ENCODE results near the gene TGFBR3L.
"Not testable (repeated sequence)": the region's sequence is repeated elsewhere in the genome, so short reads cannot be mapped to it uniquely, and the experiment has no call there.

Gene TGFBR3L

GRCh38 chr19:7879836-7880235 lies 34.8 kb upstream of the TGFBR3L start:
- no peak for DNase-seq (ENCODE audit: low read depth)

GRCh38 chr19:7881910-7882309 lies 32.7 kb upstream of the TGFBR3L start:
- DNase-seq (ENCODE audit: low read depth) = no peak

DNA sequence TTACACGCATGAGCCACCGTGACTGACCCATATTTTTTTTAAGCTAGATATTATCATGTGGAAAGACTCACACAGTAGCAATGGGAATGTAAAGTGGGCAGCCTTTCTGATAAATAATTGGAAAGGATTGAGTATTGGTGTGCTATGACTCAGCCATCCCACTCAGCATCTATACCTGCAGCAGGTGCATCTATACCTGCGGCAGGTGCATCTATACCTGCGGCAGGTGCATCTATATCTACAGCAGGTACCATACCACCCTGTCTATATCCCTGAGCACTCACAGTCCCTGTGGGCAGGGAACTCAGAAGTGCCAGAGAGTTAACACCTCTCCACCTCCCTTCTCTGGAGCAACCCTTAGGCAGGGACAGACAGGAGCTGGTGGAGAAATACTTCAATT lies 31.5 kb upstream of the TGFBR3L start:
- no peak for DNase-seq (ENCODE audit: low read depth)

DNA sequence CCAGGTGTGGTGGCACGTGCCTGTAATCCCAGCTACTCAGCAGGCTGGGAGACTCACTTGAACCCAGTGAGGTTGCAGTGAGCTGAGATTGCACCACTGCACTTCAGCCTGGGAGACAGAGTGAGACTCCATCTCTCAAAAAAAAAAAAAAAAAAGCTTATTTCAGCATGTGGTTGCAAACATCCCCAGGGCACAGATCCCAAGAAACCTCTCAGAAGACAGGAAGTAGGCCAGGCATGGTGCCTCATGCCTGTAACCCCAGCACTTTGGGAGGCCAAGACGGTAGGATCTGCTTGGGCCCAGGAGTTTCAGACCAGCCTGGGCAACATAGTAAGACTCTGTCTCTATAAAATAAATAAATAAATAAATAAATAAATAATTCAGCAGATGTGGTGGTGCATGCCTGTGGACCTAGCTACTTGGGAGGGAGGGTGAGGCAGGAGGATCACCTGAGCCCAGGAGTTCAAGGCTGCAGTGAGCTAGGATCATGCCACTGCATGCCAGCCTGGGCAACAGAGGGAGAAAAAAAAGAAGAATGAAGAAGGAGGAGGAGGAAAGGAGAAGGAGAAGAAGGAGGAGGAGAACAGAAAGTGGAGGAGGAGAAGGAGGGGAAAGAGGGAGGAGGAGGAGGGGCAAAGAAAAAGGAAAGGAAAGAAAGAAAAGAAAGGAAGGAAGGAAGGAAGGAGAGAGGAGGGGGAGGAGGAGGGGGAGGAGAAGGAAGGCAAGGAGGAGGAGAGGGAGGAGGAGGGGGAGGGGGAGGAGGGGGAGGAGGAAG lies 30.6 kb upstream of the TGFBR3L start:
- DNase-seq (ENCODE audit: low read depth) = no peak

DNA sequence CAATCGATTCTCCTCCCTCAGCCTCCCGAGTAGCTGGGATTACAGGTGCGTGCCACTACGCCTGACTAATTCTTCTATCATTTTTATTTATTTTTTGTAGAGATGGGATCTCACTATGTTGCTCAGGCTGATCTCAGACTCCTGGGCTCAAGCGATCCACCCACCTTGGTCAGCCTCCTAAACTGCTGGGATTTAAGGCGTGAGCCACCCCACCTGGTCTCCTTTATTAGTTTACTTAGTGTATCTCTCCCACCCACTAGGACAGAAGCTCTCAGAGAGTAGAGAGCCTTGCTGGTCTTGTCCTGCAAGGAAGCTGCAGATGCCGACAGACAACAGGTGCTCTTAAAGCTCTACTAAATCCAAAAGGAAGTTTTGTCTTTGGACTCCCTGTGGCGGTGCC lies 28.8 kb upstream of the TGFBR3L start:
- DNase-seq (ENCODE audit: low read depth) = no peak

- no peak for DNase-seq (ENCODE audit: low read depth)
Observed at GRCh38 chr19:7887408-7888144, 27.1 kb upstream of the TGFBR3L start.

DNA sequence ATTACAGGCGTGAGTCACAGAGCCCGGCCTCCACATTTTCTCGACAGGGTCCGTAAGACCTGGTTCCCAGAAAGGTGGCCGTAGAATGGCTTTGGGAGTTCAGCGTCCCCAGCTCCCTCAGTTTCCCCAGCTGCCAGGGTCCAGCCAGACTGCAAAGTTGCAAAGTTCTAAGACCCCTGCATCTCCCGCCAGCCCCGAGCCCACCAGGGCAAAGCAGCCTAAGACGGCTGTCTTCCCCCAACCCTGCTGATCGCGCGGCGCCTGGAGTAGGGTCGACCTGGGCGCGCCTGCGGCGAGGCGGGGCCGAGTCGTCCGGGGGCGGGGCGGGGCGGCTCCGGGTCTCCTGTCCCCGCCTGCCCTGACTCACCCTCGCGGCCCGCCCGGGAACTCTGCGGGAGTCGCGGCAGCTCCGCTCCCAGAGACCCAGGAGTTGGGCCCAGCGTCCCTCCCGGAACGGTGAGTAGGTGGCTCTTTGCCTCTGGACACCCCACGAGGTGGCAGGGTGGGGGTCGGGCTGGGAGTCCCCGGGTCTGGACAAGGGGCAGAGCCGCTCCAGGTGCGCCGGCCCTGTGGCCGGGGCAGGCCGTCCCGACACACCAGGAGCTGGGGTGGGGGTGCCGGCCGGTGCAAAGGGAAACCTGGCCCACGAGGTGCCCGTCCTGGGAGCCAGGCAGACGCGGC lies 26.3 kb upstream of the TGFBR3L start, which contains the start of gene LRRC8E:
LRRC8E (plus strand) TSS at position 366 of the 681 bp plus-strand sequence. CDS start 7,094 bp downstream, outside the sequence.
- DNase-seq (ENCODE audit: low read depth) = no peak

GRCh38 chr19:7888826-7889217 lies 25.8 kb upstream of the TGFBR3L start:
- DNase-seq (ENCODE audit: low read depth) = no peak

GRCh38 chr19:7893362-7894101 lies 21.1 kb upstream of the TGFBR3L start:
- DNase-seq (ENCODE audit: low read depth) = not testable (repeated sequence)

DNA sequence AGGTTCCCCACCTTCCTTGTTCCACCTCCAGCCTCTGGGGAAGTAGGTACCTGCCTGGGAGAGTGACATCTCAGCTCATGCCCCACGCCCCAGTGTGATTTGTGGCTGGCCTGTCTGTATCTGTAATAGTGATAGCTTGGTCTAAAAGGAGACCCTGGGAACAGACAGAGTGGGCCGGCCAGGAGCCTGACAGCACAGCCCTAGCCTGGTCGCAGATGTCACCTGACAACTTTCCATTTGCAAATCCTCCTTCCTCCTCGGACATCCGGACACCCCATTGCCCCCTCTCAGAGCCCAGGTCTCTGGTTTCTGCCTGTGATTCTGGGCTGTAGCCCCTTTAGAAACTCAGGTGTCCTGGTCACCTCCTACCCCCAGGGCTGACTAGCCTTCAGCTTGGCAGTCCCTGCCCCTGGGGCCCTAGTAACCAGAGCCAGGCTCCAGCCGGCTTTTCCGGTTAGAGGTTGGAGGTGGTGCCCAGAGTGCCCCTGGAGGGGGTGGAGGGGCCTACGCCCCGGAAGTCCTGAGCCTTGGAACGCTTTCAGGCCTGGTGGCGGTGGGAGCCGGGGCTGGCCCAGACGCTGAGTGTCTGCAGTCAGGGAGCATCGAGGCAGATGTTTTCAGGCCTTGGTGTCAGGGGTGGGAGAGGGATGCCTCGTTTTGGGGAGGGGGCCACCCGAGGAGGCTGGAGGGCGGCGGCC lies 19.9 kb upstream of the TGFBR3L start:
- no peak for DNase-seq (ENCODE audit: low read depth)

DNA sequence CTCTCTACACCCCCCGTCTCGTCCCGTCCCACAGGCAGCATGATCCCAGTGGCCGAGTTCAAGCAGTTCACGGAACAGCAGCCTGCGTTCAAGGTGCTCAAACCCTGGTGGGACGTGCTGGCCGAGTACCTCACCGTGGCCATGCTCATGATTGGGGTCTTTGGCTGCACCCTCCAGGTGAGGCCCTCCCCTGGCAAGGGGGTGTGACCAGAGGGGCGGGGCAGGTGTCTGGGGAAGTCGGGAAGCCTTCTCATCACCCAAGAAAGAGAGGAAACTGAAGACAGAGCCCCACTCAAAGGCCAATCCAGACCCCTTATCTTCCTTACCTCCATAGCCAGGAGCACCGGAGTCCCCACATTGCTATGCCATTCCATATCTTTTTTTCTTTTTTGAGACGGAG lies 19.1 kb upstream of the TGFBR3L start:
- DNase-seq (ENCODE audit: low read depth) = no peak

GRCh38 chr19:7897292-7897691 lies 17.3 kb upstream of the TGFBR3L start:
- DNase-seq (ENCODE audit: low read depth) = no peak

DNA sequence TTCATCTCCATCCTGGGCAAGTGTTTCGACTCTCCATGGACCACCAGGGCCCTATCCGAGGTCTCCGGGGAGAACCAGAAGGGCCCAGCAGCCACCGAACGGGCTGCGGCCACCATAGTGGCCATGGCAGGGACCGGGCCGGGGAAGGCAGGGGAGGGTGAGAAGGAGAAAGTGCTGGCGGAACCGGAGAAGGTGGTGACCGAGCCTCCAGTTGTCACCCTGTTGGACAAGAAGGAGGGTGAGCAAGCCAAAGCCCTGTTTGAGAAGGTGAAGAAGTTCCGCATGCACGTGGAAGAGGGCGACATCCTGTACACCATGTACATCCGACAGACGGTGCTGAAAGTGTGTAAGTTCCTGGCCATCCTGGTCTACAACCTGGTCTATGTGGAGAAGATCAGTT lies 15.7 kb upstream of the TGFBR3L start:
- no peak for DNase-seq (ENCODE audit: low read depth)

DNA sequence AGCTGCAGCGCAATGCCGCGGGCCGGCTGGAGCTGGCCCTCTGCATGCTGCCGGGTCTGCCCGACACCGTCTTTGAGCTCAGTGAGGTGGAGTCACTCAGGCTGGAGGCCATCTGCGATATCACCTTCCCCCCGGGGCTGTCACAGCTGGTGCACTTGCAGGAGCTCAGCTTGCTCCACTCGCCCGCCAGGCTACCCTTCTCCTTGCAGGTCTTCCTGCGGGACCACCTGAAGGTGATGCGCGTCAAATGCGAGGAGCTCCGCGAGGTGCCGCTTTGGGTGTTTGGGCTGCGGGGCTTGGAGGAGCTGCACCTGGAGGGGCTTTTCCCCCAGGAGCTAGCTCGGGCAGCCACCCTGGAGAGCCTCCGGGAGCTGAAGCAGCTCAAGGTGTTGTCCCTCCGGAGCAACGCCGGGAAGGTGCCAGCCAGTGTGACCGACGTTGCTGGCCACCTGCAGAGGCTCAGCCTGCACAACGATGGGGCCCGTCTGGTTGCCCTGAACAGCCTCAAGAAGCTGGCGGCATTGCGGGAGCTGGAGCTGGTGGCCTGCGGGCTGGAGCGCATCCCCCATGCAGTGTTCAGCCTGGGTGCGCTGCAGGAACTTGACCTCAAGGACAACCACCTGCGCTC lies 14.8 kb upstream of the TGFBR3L start:
- DNase-seq (ENCODE audit: low read depth) = no peak

- DNase-seq (ENCODE audit: low read depth) = no peak
Observed at GRCh38 chr19:7900401-7900870, 14.2 kb upstream of the TGFBR3L start.

DNA sequence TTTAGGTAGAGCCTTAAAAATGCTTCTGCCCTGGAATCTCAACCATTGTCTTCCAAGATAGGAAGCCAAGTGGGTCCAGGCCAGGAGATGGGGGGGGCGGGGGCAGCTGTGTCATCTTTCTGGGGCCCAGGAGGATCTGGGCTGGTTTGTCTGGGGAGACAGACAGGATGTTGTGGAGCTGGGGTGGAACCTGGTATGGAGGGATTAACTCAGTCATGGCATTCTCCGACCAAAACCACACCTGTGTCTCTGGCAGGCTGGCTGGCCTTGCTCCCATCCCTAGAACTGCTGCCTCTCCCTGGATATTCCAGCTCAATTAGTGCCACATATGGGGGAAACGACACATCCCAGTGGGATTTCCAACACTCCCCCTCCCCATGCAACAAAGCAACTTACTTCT lies 13.7 kb upstream of the TGFBR3L start:
- DNase-seq (ENCODE audit: low read depth) = no peak

DNA sequence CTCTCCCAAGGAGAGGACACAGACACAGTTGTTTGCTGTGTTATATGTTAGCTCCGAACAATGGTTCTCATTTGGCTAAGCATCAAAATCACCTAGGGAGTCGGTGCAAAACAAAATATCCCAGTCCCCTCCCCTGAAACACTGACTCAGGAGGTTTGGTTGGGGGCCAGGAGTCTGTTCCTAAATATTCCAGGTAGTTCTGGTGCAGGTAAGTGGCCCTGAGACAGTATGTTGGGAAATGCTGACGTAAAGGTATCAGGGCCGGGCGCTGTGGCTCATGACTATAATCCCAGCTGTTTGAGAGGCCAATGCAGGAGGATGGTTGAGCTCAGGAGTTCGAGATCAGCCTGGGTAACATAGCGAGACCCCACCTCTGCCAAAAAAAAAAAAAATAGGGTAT lies 13.3 kb upstream of the TGFBR3L start:
- DNase-seq (ENCODE audit: low read depth) = no peak

DNA sequence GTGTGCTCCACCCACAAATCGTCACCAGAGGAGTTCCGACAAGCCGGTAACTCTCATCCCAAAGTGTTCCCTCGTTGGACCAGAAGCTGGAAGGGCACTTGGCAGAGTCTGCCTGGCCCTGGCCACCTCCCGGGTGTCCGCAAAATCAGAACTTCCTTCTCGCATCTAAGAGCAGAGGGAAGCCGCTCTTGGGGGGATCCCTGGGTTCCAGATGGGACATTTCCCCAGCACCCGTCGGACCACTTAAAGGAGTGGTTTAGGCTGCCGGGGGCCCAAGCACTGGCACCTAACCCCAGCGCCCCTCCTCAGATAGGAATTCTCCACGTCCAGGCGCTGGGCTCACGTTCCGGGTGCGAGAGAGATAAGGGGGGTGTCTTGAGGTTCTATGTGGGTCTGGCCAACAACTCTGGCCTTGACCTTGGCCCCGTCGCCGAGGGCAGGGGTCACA lies 11.8 kb upstream of the TGFBR3L start:
- DNase-seq (ENCODE audit: low read depth) = no peak

GRCh38 chr19:7903244-7904073 lies 11.2 kb upstream of the TGFBR3L start, which contains the start of gene MAP2K7:
Gene MAP2K7, plus strand, starts transcription at chr19:7903877. Its CDS starts 68 bp downstream, at chr19:7903945.
- peak; percentile 100 for DNase-seq (ENCODE audit: low read depth)
